Vagina (tissue), 2 donors: Measurements from ENCODE around the gene DCST2.

ENCODE experiments used
- CTCF ChIP-seq, 3 experiments: fragments of 450-650 bp in 2 of 3; fragments of 200-600 bp in 1 of 3; sonication (generic) in 1 of 3; IDR thresholded peaks; one replicate each; pipeline ENCODE4 v1.5.1; 2017 to 2019; ENCODE audit warnings: antibody characterized with exemption in 3 of 3, mild to moderate bottlenecking in 2 of 3, moderate library complexity in 2 of 3
- POLR2A ChIP-seq, 2 donors: fragments of 450-650 bp; IDR thresholded peaks; one replicate each; pipeline ENCODE4 v1.6.1; 2017; ENCODE audit warnings: antibody characterized with exemption in 2 of 2, mild to moderate bottlenecking in 2 of 2, moderate library complexity in 2 of 2

- TF ChIP-seq POLR2A (IDR thresholded peaks at IDR 0.05), result no peak
- no peak for TF ChIP-seq CTCF (IDR thresholded peaks at IDR 0.05)
Observed at GRCh38 chr1:155080312-155081228, 47.0 kb upstream of the DCST2 start.
